ENCODE measurements around the gene FKBP10. TPM values are rescaled to one million over a fixed set of nuclear protein-coding genes. Genes with fewer than 3 reads are reported as not detected.
"Not testable (repeated sequence)": the region's sequence is repeated elsewhere in the genome, so short reads cannot be mapped to it uniquely, and the experiment has no call there.

FKBP10 gene
- total RNA-seq, 1 donor from 2014 or later: 196 TPM

DNA sequence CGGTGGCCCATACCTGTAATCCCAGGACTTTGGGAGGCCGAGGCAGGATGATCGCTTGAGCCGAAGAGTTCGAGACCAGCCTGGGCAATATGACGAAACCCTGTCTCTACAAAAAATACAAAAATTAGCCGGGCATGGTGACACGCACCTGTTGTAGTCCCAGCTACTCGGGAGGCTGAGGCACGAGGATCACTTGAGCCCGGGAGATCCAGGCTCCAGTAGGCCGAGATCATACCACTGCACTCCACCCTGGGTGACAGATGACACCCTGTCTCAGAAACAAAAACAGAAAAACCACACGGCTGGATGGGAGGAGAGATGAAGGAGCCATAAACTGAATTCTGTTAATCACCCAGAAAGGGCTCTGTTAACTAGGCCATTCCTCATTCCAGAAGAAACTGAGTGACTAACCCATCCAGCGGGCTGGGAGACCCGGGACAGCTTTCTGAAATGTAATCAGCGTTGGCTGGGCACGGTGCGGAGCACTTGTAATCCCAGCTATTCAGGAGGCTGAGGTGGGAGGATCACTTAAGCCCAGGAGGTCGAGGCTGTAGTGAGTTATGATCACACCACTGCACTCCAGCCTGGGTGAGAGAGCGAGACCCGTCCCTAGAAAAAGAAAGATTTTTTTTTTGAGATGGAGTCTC, 23.9 kb downstream of the FKBP10 start:
- no peak for DNase-seq (ENCODE audit: low read depth, low spot score)

DNA sequence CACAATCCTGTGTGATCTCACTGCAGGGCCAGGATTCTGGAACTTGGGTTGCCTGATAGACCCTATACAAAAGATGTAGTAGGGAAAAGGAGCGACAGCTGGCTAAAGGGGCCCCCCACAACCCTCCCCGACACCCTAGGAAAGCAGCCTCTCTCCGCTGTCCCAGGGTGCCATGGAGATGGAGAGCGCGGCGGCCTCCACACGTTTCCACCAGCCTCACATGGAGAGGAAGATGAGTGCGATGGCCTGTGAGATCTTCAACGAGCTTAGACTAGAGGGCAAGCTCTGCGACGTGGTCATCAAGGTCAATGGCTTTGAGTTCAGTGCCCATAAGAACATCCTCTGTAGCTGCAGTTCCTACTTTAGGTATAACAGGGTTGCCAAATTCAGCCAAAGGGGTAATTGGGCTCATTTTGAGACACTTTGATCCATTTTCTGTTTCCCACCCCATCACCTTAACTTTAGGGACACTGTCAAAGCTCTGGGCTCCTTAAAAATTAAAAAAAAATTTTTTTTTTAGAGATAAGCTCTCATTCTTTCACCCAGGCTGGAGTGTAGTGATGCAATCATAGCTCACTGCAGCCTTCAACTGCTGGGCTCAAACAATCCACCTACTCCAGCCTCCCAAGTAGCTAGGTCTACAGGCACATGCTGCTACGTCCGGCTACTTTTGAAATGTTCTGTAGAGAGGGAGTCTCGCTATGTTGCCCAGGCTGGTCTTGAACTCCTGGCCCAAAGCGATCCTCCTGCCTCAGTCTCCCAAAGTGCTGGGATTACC, 25.1 kb downstream of the FKBP10 start, which contains the start of gene KLHL10:
Gene KLHL10 (plus strand): TSS at position 65 of the 778 bp plus-strand sequence. CDS start 108 bp downstream, at position 173.
- no peak for DNase-seq (ENCODE audit: low read depth, low spot score)

DNA sequence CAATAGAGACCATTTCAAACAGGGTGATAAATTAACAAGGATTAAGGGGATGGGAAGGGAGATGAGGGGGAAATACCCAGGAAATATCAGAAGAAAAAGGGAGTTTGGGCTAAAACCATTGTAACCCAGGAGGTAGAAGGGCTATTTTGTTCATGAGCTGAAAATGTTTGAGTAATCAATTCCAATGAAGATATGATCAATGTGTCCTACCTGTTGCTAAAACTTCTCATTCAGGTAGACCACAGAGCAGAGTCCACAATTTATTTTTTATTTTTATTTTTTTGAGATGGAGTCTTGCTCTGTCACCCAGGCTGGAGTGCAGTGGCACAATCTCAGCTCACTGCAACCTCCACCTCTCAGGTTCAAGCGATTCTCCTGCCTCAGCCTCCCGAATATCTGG, 26.6 kb downstream of the FKBP10 start:
- not testable (repeated sequence) for DNase-seq (ENCODE audit: low read depth, low spot score)

DNA sequence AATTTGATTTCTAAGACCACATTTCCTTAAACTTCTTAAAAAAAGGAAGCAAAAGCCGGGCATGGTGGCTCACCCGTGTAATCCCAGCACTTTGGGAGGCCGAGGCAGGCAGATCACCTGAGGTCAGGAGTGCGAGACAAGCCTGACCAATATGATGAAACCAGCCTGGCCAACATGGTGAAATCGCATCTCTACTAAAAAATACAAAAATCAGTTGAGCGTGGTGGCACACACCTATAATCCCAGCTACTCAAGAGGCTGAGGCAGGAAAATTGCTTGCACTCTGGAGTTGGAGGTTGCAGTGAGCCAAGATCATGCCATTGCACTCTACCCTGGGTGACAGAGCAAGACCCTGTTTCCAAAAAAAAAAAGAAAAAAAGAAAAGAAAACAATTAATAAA, 28.0 kb downstream of the FKBP10 start:
- DNase-seq (ENCODE audit: low read depth, low spot score): not testable (repeated sequence)

DNA sequence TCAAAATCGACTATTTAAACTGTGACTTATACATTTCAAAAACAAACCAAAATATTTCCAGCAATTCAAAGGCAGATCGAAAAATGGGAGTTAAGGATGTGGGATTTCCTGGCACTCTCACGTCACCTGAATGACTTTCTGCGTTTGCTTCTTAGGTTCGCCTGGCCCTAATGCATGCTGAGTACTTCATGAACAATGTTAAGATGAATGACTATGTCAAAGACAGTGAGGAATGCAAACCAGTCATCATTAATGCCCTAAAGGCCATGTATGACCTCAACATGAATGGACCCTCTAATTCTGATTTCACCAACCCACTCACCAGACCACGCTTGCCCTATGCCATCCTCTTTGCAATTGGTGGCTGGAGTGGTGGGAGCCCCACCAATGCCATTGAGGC, 32.2 kb downstream of the FKBP10 start:
- DNase-seq (ENCODE audit: low read depth, low spot score): no peak

DNA sequence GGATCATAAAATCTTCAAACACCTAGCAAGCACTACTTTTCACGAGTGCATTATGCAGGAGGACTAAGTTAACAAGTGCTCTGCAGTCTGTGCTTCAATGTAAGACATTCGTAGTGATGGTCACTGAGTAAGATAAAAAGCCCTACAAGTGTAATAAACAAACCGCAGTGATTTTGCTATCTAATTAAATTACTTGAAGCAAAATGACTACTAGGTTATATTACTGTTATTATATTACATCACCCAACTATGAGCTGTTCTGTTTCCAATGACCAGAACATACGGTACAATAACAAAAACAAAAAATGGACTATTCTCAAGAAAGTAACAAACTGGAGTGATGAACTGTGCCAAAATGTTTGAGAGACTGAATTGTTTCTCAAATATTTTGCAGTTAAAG, 36.0 kb downstream of the FKBP10 start:
- DNase-seq (ENCODE audit: low read depth, low spot score): no peak

DNA sequence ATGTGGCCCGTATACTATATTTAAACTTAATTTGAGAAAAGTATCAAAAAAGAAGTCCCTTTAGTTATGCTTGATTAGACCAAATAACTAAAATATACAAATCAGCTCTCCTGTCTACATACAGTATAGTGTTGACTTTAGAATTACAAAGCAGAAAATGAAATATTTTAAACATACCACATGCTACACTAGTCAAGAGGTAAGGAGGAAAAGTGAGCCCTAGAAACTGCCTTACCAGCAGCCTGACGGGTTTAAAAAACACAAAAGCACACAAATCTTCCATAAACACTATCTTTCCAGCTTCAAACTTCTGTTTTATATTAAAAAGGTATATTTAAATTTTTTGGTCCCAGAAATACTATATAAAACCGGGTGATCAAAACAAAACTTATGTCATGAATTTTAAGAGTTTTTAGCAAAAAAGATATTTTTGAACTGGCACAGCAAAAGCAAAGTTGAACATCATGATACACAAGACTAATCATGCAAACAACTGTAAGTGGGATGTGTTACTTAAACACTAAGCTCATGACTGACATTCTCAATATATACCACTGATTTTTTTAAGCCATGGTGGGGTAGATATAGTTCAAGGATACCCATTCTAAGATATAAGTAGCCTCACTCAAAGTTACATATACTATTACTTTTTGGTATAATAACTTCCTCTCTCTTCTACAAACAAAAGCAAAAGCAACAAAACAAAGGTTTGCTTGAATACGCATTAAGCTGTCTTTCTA, 36.6 kb downstream of the FKBP10 start:
- no peak for DNase-seq (ENCODE audit: low read depth, low spot score)

DNA sequence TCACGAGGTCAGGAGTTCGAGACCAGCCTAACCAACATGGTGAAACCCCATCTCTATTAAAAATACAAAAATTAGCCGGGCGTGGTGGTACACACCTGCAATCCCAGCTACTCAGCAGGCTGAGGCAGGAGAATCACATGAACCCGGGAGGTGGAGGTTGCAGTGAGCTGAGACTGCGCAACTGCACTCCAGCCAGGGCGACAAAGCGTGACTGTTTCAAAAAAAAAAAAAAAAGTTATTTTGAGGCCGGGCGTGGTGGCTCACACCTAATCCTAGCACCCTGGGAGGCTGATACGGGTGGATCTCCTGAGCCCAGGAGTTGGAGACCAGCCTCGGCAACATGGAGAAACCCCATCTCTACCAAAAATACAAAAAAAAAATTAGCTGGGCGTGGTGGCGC, 38.6 kb downstream of the FKBP10 start:
- DNase-seq (ENCODE audit: low read depth, low spot score): not testable (repeated sequence)

DNA sequence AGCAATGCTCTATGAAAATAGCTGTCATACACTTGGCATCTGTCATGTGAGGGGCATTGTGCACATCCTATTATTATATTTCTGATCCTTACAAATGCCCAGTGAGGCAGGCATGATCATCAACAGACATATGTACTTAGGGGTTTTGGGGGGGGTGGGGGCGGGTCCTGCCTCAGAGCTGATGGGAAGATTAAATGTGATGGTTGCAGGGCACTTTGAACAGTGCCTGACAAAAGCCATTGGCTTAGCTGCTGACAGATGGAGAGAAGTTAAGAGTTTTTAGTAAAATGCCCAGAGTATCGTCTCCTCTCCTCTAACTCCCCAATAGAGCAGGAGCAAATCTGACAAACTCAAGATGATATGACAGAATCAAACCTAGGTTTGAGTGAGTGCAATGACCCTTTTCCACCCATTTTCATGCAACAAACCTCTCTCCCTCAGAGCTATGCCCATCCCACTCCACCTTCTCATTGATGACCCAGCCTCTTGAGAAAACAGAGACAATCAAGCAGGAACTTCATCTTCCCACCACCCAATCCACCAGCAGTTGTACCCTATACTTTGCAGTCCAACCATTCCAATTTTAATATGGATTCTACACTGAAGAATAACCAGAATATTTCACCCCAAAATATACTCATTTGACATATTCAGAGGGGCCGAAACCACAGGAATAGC, 47.6 kb downstream of the FKBP10 start:
- DNase-seq (ENCODE audit: low read depth, low spot score): no peak

DNA sequence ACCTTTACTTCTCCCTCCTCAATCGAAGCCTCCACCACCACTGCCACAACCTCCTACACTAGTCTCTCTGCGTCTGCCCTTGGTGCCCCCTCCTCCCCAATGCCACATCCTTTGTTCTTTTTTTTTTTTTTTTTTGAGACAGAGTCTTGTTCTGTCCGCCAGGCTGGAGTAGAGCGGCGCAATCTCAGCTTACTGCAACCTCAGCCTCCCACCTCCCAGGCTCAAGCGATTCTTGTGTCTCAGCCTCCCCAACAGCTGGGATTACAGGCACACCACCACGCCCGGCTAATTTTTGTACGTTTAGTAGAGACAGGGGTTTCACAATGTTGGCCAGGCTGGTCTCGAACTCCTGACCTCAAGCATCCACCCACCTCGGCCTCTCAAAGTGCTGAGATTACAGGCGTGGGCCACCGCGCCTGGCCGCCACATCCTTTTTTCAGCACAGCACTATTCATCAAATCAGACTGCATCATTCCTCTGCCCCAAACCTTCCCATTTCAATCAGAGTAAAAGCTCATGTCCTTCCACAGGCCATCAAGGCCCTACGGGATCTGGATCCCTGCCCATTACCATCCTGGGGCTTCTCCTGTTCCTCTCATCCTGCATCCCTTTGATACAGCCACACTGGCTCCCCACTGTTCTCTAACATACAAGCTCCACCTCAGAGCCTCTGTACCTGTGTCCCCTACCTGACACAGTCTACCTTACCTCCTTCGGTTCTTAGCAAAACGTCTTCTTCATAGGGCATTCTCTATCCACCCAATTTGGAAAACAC, 50.5 kb downstream of the FKBP10 start:
- DNase-seq (ENCODE audit: low read depth, low spot score): no peak

DNA sequence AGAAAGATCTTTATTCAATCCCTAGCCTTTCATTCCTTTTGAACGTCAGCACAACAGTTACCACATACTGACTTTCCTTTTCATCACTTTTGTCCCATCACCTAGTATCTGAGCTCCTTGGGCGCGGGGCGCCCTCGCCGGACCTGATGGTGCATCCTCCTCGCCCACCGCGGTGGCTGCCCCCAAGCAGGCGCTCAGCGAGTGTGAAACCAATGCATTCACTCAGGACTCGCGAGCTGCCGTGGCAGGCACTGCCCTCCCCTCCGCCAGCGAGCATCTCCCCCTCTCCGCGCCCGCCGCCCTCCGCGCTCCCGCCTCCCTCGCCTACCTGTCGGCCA, 51.7 kb downstream of the FKBP10 start:
- no peak for DNase-seq (ENCODE audit: low read depth, low spot score)

DNA sequence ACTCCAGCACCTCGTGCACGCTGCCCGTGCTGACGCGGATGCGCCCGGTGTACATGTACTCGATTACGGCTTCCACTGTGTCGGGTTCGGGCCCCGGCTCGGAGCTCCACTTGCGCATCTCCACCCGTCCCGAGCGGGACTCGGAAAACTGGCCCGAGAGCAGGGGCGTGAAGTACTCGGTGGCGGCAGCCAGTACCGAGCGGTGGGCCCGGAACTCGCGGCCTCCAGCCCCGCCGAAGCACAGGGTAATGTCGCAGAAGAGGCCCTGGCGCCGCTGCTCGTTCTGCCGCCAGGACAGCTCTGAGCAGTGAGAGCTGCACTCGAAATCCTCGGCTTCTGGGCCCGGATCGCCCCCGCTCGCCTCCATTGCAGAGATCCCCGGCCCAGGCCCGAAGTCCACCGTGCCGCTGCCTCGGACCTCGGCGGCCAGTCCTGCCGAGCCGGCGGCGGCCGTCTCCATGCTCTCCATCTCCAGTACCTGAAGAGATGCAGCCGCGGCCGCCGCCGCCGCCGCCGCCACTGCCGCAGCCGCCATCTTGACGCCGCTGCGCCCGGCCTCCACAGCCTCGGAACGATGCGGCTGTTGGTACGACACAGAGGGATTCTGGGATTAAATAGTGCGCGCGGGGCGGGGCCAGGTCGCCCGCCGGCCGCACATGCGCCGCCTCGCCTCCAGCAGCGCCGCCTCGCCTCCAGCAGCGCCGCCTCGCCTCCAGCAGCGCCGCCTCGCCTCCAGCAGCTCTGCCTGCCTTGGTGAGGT, 52.2 kb downstream of the FKBP10 start, which contains the start of gene KLHL11:
Gene KLHL11 (minus strand): TSS at position 588 of the 760 bp plus-strand sequence. CDS start 53 bp downstream, at position 535.
- DNase-seq (ENCODE audit: low read depth, low spot score): peak; percentile 55

DNA sequence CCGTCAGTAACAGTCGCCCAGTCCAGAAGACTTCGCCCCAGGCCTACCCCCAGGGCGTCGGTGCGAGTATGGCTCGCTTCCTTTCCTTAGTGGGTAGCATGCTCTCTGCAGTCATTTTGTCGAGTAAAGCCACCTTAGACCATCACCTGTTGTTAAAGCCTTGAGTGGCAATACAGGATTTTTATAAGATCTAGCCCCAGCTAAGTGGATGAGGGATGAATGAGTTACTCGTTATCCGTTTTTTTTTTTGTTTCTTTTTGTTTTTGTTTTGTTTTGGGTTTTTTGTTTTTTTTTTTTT, 52.7 kb downstream of the FKBP10 start:
- no peak for DNase-seq (ENCODE audit: low read depth, low spot score)

DNA sequence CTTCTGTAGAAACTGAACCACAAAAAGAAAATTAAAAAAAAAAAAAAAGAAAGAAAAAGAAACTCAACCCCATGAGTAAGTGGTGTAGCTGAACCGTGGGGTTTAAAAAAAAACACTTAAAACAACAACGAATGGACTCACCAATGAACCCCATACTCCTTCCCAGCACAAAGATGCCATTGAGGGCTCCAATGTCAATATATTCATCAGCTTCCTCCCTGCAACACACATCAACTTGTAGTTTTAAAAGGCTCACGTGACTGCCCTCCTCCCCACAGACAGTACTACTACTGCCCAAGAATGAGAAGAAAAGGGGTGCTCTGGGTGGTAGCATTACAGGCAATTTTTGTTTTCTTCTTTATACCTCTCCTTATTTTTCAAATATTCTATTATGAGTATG, 55.8 kb downstream of the FKBP10 start:
- DNase-seq (ENCODE audit: low read depth, low spot score): no peak

DNA sequence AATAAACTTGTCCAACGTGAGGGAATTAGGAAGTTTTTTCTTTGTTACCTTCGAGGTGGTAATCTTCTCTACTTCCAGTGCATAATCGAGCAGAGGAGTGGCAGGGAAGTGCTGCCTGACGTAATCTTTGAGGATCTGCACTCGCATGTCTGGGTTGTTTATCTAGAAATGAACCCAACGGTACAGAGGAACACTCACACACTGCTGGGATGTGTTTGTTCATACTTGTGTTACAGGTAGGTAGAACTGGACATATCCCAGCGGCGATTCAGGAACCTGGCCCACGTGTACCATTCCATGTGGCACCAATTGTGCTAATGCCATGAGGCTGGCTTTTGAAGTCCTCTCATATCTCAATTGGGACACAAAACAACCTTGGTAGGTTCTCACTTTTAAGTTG, 56.6 kb downstream of the FKBP10 start:
- no peak for DNase-seq (ENCODE audit: low read depth, low spot score)

DNA sequence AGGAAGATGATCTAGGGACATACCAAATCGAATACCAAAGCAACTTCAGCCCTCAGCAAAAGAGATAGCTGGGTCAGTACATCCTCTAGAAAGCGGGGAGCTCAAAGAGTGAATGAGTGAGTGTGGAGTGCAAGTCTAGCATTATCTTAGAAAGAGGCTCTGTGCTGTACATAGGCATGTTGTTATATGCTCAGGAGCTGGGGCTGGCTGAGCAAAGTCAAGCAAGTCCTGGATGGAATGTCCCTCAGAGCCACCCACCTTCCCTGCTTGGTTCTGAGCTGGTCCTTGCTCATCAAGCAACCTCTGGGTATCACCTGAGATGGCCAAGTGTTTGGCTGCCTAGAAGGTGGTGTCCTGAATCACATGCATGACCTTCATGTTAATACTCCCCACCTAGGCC, 57.3 kb downstream of the FKBP10 start:
- no peak for DNase-seq (ENCODE audit: low read depth, low spot score)

DNA sequence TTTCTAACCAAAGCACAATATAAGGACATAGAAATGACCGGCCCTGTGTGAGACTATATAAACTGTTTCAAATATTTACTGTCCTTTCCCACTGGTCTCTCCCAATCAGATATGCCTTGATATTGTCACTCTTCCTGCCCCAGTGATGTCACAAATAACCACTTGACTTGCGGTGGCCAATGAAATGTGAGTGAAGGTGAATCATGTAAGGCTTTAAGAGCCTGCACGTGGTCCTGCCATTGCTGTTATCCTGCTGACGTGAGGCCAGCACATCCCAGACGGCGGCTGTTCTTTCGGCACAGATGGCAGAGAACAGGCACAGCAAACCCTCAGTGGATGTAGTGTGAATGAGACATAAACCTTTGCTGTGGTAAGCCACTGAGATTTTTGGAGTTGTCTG, 57.8 kb downstream of the FKBP10 start:
- no peak for DNase-seq (ENCODE audit: low read depth, low spot score)

DNA sequence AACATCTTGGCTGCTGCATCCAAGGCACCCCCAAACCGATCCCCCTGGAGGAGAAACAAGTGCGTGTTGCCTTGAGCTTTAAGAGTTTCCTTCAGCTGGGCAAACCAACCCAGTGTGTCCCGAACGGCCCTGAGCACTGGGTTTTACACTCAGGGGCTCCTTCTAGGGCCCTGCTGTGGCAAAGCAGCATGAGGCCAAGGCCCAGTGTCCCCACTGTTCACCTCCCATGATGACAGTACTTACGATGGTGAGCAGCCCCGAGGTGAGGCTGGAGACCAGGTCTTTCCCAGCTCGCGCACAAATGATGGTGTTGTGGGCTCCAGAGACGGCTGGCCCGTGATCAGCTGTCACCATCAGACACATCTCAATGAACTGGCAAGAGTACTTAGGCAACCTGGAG, 59.0 kb downstream of the FKBP10 start:
- no peak for DNase-seq (ENCODE audit: low read depth, low spot score)

Data from pulmonary artery endothelial cell (primary cell).